GM12878 (cell line): Measurements from ENCODE around the gene GPR155. TPM values are rescaled to one million over a fixed set of nuclear protein-coding genes. Genes with fewer than 3 reads are reported as not detected.

Source experiments
- ATAC-seq: fragments of 200-7000 bp; cut with Tn5 transposase; 3 replicates; pipeline ENCODE4 v1.9.1; 2020; ENCODE audit warnings: mild to moderate bottlenecking, moderate library complexity
- BruUV-seq: library from RNA; stranded (reverse); fragments of 400-500 nt; replicated peaks from 2 replicates; lab custom pipeline; 2021; lab: Mats Ljungman, UMichigan
- CTCF ChIA-PET: fragments of 300-600 bp; sonication (Branson Sonifier 250); formaldehyde crosslinking; extraction: SDS; loops from one replicate; lab custom pipeline; 2021; ENCODE audit warnings: inconsistent platforms; lab: Yijun Ruan, JAX
- POLR2A ChIA-PET: fragments of 350-600 bp; formaldehyde crosslinking; extraction: SDS; loops from one replicate; lab custom pipeline; 2021; ENCODE audit warnings: inconsistent platforms; lab: Charles Lee
- RAD21 ChIA-PET: fragments of 300-600 bp; sonication (Branson Sonifier 250); formaldehyde crosslinking; loops from one replicate; lab custom pipeline; 2023; ENCODE audit warnings: antibody characterized with exemption; ENCODE audit not compliant: unreplicated experiment; lab: Charles Lee
- SMC1A ChIA-PET: fragments of 300-600 bp; sonication (Branson Sonifier 250); formaldehyde crosslinking; loops from one replicate; lab custom pipeline; 2023; ENCODE audit not compliant: unreplicated experiment, uncharacterized antibody; lab: Charles Lee
- DNase-seq: peaks from one replicate; pipeline ENCODE4 v3.0.0-alpha.2; 2011; ENCODE audit warnings: low read depth, low spot score
- FAIRE-seq: peaks from 3 replicates; lab custom pipeline; 2011; peaks lifted over from hg19 to GRCh38; lab: Jason Lieb, UNC
- H2AFZ ChIP-seq: 2 replicates; pipeline ENCODE4 v1.6.0; 2011; ENCODE audit warnings: low read depth, low read length, control low read depth; ENCODE audit not compliant: control insufficient read depth
- H3K27ac ChIP-seq: 2 replicates; pipeline ENCODE4 v1.5.1; 2011; ENCODE audit warnings: control low read depth; ENCODE audit not compliant: control insufficient read depth, insufficient read depth
- H3K27me3 ChIP-seq, 2 experiments: replicated peaks in 1 of 2; 2 replicates each; pipeline versions ENCODE4 v1.6.0 to v1.6.1; 2011; ENCODE audit warnings: low read length in 1 of 2; ENCODE audit not compliant: control insufficient read depth in 2 of 2, insufficient read depth in 2 of 2
- H3K36me3 ChIP-seq, 2 experiments: 2 replicates each; pipeline ENCODE4 v1.5.1; 2011; ENCODE audit warnings: low read length in 1 of 2; ENCODE audit not compliant: control insufficient read depth in 2 of 2, insufficient read depth in 2 of 2
- H3K4me1 ChIP-seq: 2 replicates; pipeline ENCODE4 v1.6.1; 2011; ENCODE audit warnings: mild to moderate bottlenecking, low read length, moderate library complexity, mixed read lengths; ENCODE audit not compliant: control insufficient read depth, insufficient read depth
- H3K4me2 ChIP-seq: 2 replicates; pipeline ENCODE4 v1.6.0; 2011; ENCODE audit warnings: control low read depth; ENCODE audit not compliant: control insufficient read depth, insufficient read depth
- H3K4me3 ChIP-seq: fragments of 200-600 bp; sonication (generic); 2 replicates; pipeline ENCODE4 v1.5.1; 2016
- H3K79me2 ChIP-seq: 2 replicates; pipeline ENCODE4 v1.6.0; 2011; ENCODE audit warnings: low read length; ENCODE audit not compliant: control insufficient read depth, insufficient read depth
- H3K9ac ChIP-seq: 2 replicates; pipeline ENCODE4 v1.8.0; 2011; ENCODE audit warnings: low read length, control low read depth, mixed read lengths; ENCODE audit not compliant: control insufficient read depth, insufficient read depth
- H3K9me3 ChIP-seq: replicated peaks from 3 replicates; pipeline ENCODE4 v1.5.1; 2011; ENCODE audit warnings: mild to moderate bottlenecking, low read length; ENCODE audit not compliant: control insufficient read depth, insufficient read depth
- H4K20me1 ChIP-seq: 2 replicates; pipeline ENCODE4 v1.6.0; 2011; ENCODE audit not compliant: control insufficient read depth, insufficient read depth
- ASH2L ChIP-seq: fragments of 300-600, 200-600 bp; sonication (generic); IDR thresholded peaks from 2 replicates; pipeline ENCODE4 v1.6.1; 2017; ENCODE audit warnings: low read depth, mild to moderate bottlenecking, borderline replicate concordance
- FOS ChIP-seq: IDR thresholded peaks from 3 replicates; pipeline ENCODE4 v1.6.1; 2011; ENCODE audit warnings: borderline replicate concordance; ENCODE audit not compliant: insufficient read length; ENCODE audit errors: extremely low read depth
- IKZF2 ChIP-seq, 2 experiments: fragments of 450-650 bp; IDR thresholded peaks; 2 replicates each; pipeline ENCODE4 v1.6.1; 2017; ENCODE audit warnings: mild to moderate bottlenecking in 2 of 2, moderate library complexity in 2 of 2
- MEF2A ChIP-seq: IDR thresholded peaks from 2 replicates; pipeline ENCODE4 v1.6.1; 2011; ENCODE audit warnings: low read depth, mild to moderate bottlenecking, low read length, moderate library complexity; ENCODE audit not compliant: insufficient read depth
- MTA2 ChIP-seq: fragments of 450-650 bp; IDR thresholded peaks from 2 replicates; pipeline ENCODE4 v1.6.1; 2016; ENCODE audit warnings: low read depth, mild to moderate bottlenecking, moderate library complexity
- NR2C1 ChIP-seq: fragments of 450-650 bp; IDR thresholded peaks from 2 replicates; pipeline ENCODE4 v1.6.1; 2017; ENCODE audit warnings: antibody characterized with exemption, mild to moderate bottlenecking, moderate library complexity
- POU2F2 ChIP-seq: IDR thresholded peaks from 3 replicates; pipeline ENCODE4 v1.6.1; 2011; ENCODE audit warnings: low read depth, mild to moderate bottlenecking, low read length, borderline replicate concordance
- RCOR1 ChIP-seq: conservative IDR thresholded peaks from 2 replicates; pipeline ENCODE4 v1.6.1; 2012; ENCODE audit warnings: low read depth, low read length, improper control_type of control experiment
- RELA ChIP-seq: fragments of 450-650 bp; IDR thresholded peaks from 2 replicates; pipeline ENCODE4 v1.8.0; 2014; ENCODE audit warnings: borderline replicate concordance; ENCODE audit not compliant: partially characterized antibody
- STAT3 ChIP-seq: IDR thresholded peaks from 2 replicates; pipeline ENCODE4 v1.6.1; 2011; ENCODE audit warnings: low read depth, low read length, improper control_type of control experiment
- ZNF24 ChIP-seq: fragments of 450-650 bp; IDR thresholded peaks from 2 replicates; pipeline ENCODE4 v1.6.1; 2017; ENCODE audit warnings: antibody characterized with exemption, mild to moderate bottlenecking
- WGBS: methylation state at CpG from one replicate; pipeline ENCODE4 v1.1.6; 2016; ENCODE audit warnings: low lambda C conversion rate; ENCODE audit not compliant: insufficient replicate concordance, insufficient coverage; ENCODE audit errors: missing lambda C conversion rate; 5-methylcytosine and 5-hydroxymethylcytosine counted together
- in situ Hi-C: fragments of 300-500 bp; cut with MboI; formaldehyde crosslinking; loops from 9 replicates; pipeline ENCODE4 v1.14.3; 2018; ENCODE audit warnings: mixed read lengths
- intact Hi-C: fragments of 100-400 bp; cut with micrococcal nuclease; formaldehyde crosslinking; loops from one replicate; pipeline ENCODE4 v1.14.2; 2022; ENCODE audit not compliant: unreplicated experiment
- polyA plus RNA-seq, 11 experiments: library from polyadenylated mRNA; depleted of rRNA in 4 of 11; unstranded in 6 of 11; stranded (reverse) in 5 of 11; fragments of >200 nt; fragmentation: Nextera tagmentation in 4 of 11; fragmentation: Illumina TruSeq in 1 of 11; extraction: Ambion mirVana in 4 of 11; extraction: Trizol in 1 of 11; gene quantifications; 1 replicate in 1 of 11; 2 replicates in 10 of 11; pipeline versions ENCODE4 v1.2.1 to v1.2.3, GENCODE V29; 2011 to 2016; ENCODE audit warnings: inconsistent platforms in 2 of 11, missing spikeins in 2 of 11, low read depth in 1 of 11
- total RNA-seq, 4 experiments: library from RNA; depleted of rRNA in 3 of 4; stranded (reverse); fragments of >200 nt in 3 of 4; fragmentation: Illumina TruSeq in 1 of 4; extraction: Trizol in 1 of 4; gene quantifications; 2 replicates each; pipeline versions ENCODE4 v1.2.1 to v1.2.3, GENCODE V29; 2013 to 2021
- TF ChIP-seq, protein P1 (sequence below): IDR thresholded peaks from 2 replicates; pipeline ENCODE4 v1.6.1; 2011; ENCODE audit warnings: borderline replicate concordance, low read depth, mild to moderate bottlenecking, moderate library complexity, mixed read lengths, low read length; ENCODE audit not compliant: insufficient read depth; ENCODE audit errors: extremely low read length

Gene GPR155
- total and polyA plus RNA-seq, 10 of the 15 experiments (the other 5 are each of a cell fraction or from before 2014, with no cell fraction given): 0.53 to 3.0 (median 1.5) TPM

DNA sequence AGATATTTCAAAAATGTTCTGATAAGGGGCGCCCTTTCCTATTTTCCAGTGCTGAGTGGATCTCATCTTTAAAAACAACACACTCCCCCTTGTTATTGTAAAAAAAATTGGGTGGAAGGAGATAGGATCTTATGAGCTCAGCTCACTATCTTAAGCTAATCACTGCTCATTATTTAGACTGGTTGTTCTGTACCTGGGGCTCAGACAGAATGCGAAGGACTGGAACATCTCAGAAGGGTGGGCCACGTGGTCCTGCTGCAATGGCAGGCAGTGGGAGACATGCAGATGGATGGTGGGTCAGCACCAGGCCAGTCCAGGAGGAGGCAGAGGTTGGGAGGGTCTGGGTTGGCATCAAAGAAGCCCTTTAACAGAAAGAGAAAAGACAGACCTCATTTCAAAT is 48.3 kb upstream of the GPR155 start (continued):
- TF ChIP-seq RCOR1 (no peak), ASH2L (no peak), NR2C1 (no peak), IKZF2 (IDR thresholded peaks at IDR 0.05) (no peak)
- TF ChIP-seq, protein P1, sequence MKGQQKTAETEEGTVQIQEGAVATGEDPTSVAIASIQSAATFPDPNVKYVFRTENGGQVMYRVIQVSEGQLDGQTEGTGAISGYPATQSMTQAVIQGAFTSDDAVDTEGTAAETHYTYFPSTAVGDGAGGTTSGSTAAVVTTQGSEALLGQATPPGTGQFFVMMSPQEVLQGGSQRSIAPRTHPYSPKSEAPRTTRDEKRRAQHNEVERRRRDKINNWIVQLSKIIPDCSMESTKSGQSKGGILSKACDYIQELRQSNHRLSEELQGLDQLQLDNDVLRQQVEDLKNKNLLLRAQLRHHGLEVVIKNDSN: no peak

DNA sequence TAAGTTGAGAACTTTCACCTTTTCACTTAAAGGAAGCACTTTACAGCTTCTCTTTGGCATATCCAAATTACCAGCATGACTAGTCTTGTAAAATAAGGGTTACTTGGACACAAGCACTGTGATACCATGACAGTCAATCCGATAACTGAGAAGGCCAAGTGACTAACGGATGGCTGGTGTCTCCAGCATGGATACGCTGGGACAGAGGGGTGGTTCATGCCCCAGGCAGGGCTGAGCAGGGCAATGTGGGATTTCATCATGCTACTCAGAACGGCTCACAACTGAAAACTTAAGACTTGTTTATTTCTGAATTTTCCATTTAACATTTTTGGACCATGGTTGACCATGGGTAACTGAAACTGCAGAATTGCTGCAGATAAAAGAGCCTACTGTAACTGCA is 43.1 kb upstream of the GPR155 start:
- no peaks in the 10 kb centered on the region for H3K27me3 ChIP-seq
- H3K36me3 ChIP-seq: no peaks in the 10 kb centered on the region
- no peak overlapping the region for H3K4me3 ChIP-seq
- no TSS peak for BruUV-seq
- in situ Hi-C loops: no loop called here
- intact Hi-C loops: no loop called here
- ATAC-seq: no peak
- H3K27ac ChIP-seq: no peak overlapping the region
- ChIA-PET SMC1A (no interaction called here), POLR2A (no interaction called here), RAD21 (no interaction called here), CTCF (no interaction called here)
- no peak for FAIRE-seq
- DNase-seq: no peak
- no peak overlapping the region for H2AFZ ChIP-seq
- no peaks in the 10 kb centered on the region for H3K79me2 ChIP-seq
- H3K4me2 ChIP-seq: no peak overlapping the region
- H4K20me1 ChIP-seq: no peaks in the 10 kb centered on the region
- TF ChIP-seq STAT3 (no peak), FOS (no peak), POU2F2 (no peak), MTA2 (no peak), MEF2A (no peak), ZNF24 (no peak), RELA (no peak)
- no peak overlapping the region for H3K9ac ChIP-seq
- 55% methylated on average over 4 of the region's 4 CpGs for whole genome bisulfite sequencing
- no peaks in the 10 kb centered on the region for H3K4me1 ChIP-seq
- no peaks in the 10 kb centered on the region for H3K9me3 ChIP-seq
